Epithelial cell of proximal tubule (primary cell): ENCODE results near the gene TWSG1. TPM values are rescaled to one million over a fixed set of nuclear protein-coding genes. Genes with fewer than 3 reads are reported as not detected.
"Not testable (repeated sequence)": the region's sequence is repeated elsewhere in the genome, so short reads cannot be mapped to it uniquely, and the experiment has no call there.

Experiments
- DNase-seq: peaks from one replicate; pipeline ENCODE4 v3.0.0-alpha.2; 2011; ENCODE audit warnings: low read depth
- H3K4me3 ChIP-seq: 2 replicates; pipeline ENCODE4 v1.5.1; 2011; ENCODE audit warnings: low read depth, mild to moderate bottlenecking, low read length
- CTCF ChIP-seq: conservative IDR thresholded peaks from 2 replicates; pipeline ENCODE4 v1.5.1; 2012; ENCODE audit warnings: low read depth, mild to moderate bottlenecking, low read length
- total RNA-seq: library from RNA; depleted of rRNA; stranded (reverse); fragments of >200 nt; gene quantifications from 2 replicates; pipeline ENCODE4 v1.2.3, GENCODE V29; 2015

TWSG1 gene
- total RNA-seq, 1 donor from 2014 or later, result 40.5 TPM

- no peak for TF ChIP-seq CTCF
- no peak for DNase-seq
- H3K4me3 ChIP-seq, result no peak overlapping the region
Observed at GRCh38 chr18:9437672-9438071, 103.1 kb downstream of the TWSG1 start.

GRCh38 chr18:9441061-9441460 lies 106.5 kb downstream of the TWSG1 start:
- DNase-seq, result no peak
- no peak for TF ChIP-seq CTCF
- no peak overlapping the region for H3K4me3 ChIP-seq

- TF ChIP-seq CTCF, result no peak
- DNase-seq, result no peak
- no peak overlapping the region for H3K4me3 ChIP-seq
Observed at GRCh38 chr18:9444549-9444948, 110.0 kb downstream of the TWSG1 start.

GRCh38 chr18:9446839-9447238 lies 112.3 kb downstream of the TWSG1 start:
- no peak overlapping the region for H3K4me3 ChIP-seq
- TF ChIP-seq CTCF, result no peak
- DNase-seq, result no peak

GRCh38 chr18:9447334-9447733 lies 112.8 kb downstream of the TWSG1 start:
- H3K4me3 ChIP-seq, result no peak overlapping the region
- DNase-seq, result no peak
- TF ChIP-seq CTCF, result no peak

- no peak for DNase-seq
- H3K4me3 ChIP-seq, result no peak overlapping the region
- TF ChIP-seq CTCF, result no peak
Observed at GRCh38 chr18:9449600-9450414, 115.2 kb downstream of the TWSG1 start.

- H3K4me3 ChIP-seq, DNase-seq: not testable (repeated sequence)
Observed at GRCh38 chr18:9450920-9451319, 116.3 kb downstream of the TWSG1 start.

Other genes starting within 250 kb of the TWSG1 start
- gene NDUFV2, start 232.1 kb upstream of the TWSG1 start, total RNA-seq, result 103 and 173 TPM in 2 replicates
- gene ANKRD12, start 198.0 kb upstream of the TWSG1 start, total RNA-seq, result 3.7 and 8.5 TPM in 2 replicates
- 57.5 and 73.9 TPM in 2 replicates for gene RALBP1, start 140.7 kb downstream of the TWSG1 start, total RNA-seq